ENCODE data around the gene KRT82. TPM values are rescaled to one million over a fixed set of nuclear protein-coding genes. Genes with fewer than 3 reads are reported as not detected.

KRT82 gene
- total and polyA plus RNA-seq, 2 of the 8 experiments (the other 6 are each of a cell fraction or from before 2014, with no cell fraction given): not detected

- TF ChIP-seq CHD7 (IDR thresholded peaks at IDR 0.05; ENCODE audit: insufficient replicate concordance, low read length): no peak
- no peak for TF ChIP-seq HDAC2 (IDR thresholded peaks at IDR 0.05; ENCODE audit: borderline replicate concordance in 1 of 2, low read depth in 2 of 2, low read length in 2 of 2)
- TF ChIP-seq GABPA (IDR thresholded peaks at IDR 0.05; ENCODE audit: borderline replicate concordance, insufficient read depth, low read length): peak; percentile 21; the same call in 1 of the 2 replicates
- peak; percentile 29; the same call in 1 of the 2 replicates for TF ChIP-seq USF2 (IDR thresholded peaks at IDR 0.05; ENCODE audit: low read length)
- TF ChIP-seq SIN3A (conservative IDR thresholded peaks at IDR 0.05 in 1 of 2, IDR thresholded peaks at IDR 0.05 in 1 of 2; ENCODE audit: low read depth in 1 of 2, low read length in 2 of 2): no peak
- TF ChIP-seq SP4 (IDR thresholded peaks at IDR 0.05; ENCODE audit: low read length): no peak
- no peak for TF ChIP-seq JUN (IDR thresholded peaks at IDR 0.05; ENCODE audit: low read depth, low read length)
Observed at GRCh38 chr12:52395761-52396434, 10.2 kb downstream of the KRT82 start (continued).
